CD4-positive, alpha-beta T cell treated with Interleukin-2 at 100 ng/mL for 4 hours (primary cell): ENCODE data around the gene ZMIZ1.

ENCODE experiments used
- DNase-seq: peaks from one replicate; pipeline ENCODE4 v3.0.0-alpha.2; 2020; ENCODE audit warnings: low spot score

Gene ZMIZ1

GRCh38 chr10:79234391-79235315 lies 165.9 kb downstream of the ZMIZ1 start:
- DNase-seq = no peak

- no peak for DNase-seq
Observed at GRCh38 chr10:79235765-79236432, 167.1 kb downstream of the ZMIZ1 start.

GRCh38 chr10:79236433-79236765 lies 167.6 kb downstream of the ZMIZ1 start:
- DNase-seq = no peak

- no peak for DNase-seq
Observed at GRCh38 chr10:79237454-79238157, 168.8 kb downstream of the ZMIZ1 start.

- no peak for DNase-seq
Observed at GRCh38 chr10:79238158-79238520, 169.4 kb downstream of the ZMIZ1 start.

GRCh38 chr10:79238606-79239005 lies 169.8 kb downstream of the ZMIZ1 start:
- no peak for DNase-seq

GRCh38 chr10:79239275-79239779 lies 170.6 kb downstream of the ZMIZ1 start:
- DNase-seq = no peak

- no peak for DNase-seq
Observed at GRCh38 chr10:79239924-79240581, 171.3 kb downstream of the ZMIZ1 start.

GRCh38 chr10:79241629-79241989 lies 172.8 kb downstream of the ZMIZ1 start:
- DNase-seq = no peak

- DNase-seq = no peak
Observed at GRCh38 chr10:79241990-79242619, 173.3 kb downstream of the ZMIZ1 start.

- DNase-seq = peak; percentile 42
Observed at GRCh38 chr10:79242620-79243152, 173.9 kb downstream of the ZMIZ1 start.

- peak; percentile 51 for DNase-seq
Observed at GRCh38 chr10:79243181-79244067, 174.7 kb downstream of the ZMIZ1 start.

GRCh38 chr10:79244068-79244442 lies 175.3 kb downstream of the ZMIZ1 start:
- DNase-seq = no peak

GRCh38 chr10:79244841-79245504 lies 176.2 kb downstream of the ZMIZ1 start:
- peak; percentile 30 for DNase-seq

- DNase-seq = no peak
Observed at GRCh38 chr10:79245539-79246208, 176.9 kb downstream of the ZMIZ1 start.

- DNase-seq = no peak
Observed at GRCh38 chr10:79246209-79246581, 177.4 kb downstream of the ZMIZ1 start.

GRCh38 chr10:79246606-79247275 lies 178.0 kb downstream of the ZMIZ1 start:
- no peak for DNase-seq

GRCh38 chr10:79247373-79248137 lies 178.8 kb downstream of the ZMIZ1 start:
- no peak for DNase-seq
